Common myeloid progenitor, CD34-positive (primary cell): Measurements from ENCODE around the gene CLHC1.

ENCODE experiments used
- CTCF ChIA-PET: fragments of 350-600 bp; sonication (Branson Sonifier 250); formaldehyde crosslinking; loops from one replicate; lab custom pipeline; 2021; ENCODE audit warnings: antibody characterized with exemption; lab: Charles Lee
- POLR2A ChIA-PET: fragments of 350-600 bp; sonication (Branson Sonifier 250); formaldehyde crosslinking; loops from one replicate; lab custom pipeline; 2021; ENCODE audit warnings: antibody characterized with exemption; lab: Charles Lee
- DNase-seq, 3 donors: peaks; one replicate each; pipeline versions ENCODE4 v3.0.0 to v3.0.0-alpha.2; 2013
- H3K27ac ChIP-seq, 2 experiments: 1 replicate in 1 of 2; 2 replicates in 1 of 2; pipeline ENCODE4 v1.7.0; 2013; ENCODE audit warnings: inconsistent platforms in 2 of 2, low read length in 2 of 2, mild to moderate bottlenecking in 2 of 2, low read depth in 1 of 2, moderate library complexity in 1 of 2; ENCODE audit not compliant: severe bottlenecking in 2 of 2, insufficient read depth in 1 of 2, poor library complexity in 1 of 2
- H3K27me3 ChIP-seq, 5 experiments: replicated peaks in 2 of 5; 1 replicate in 3 of 5; 2 replicates in 2 of 5; pipeline versions ENCODE4 v1.6.1 to v1.7.0; 2013; ENCODE audit warnings: low read length in 4 of 5, mild to moderate bottlenecking in 2 of 5, moderate library complexity in 2 of 5, inconsistent platforms in 1 of 5; ENCODE audit not compliant: insufficient read depth in 5 of 5, control insufficient read depth in 4 of 5
- H3K36me3 ChIP-seq, 4 experiments: 1 replicate in 2 of 4; 2 replicates in 2 of 4; pipeline versions ENCODE4 v1.6.1 to v1.7.0; 2013; ENCODE audit warnings: low read length in 3 of 4, control low read depth in 1 of 4, mild to moderate bottlenecking in 1 of 4; ENCODE audit not compliant: control insufficient read depth in 4 of 4, insufficient read depth in 4 of 4
- H3K4me1 ChIP-seq, 4 experiments: 1 replicate in 3 of 4; 2 replicates in 1 of 4; pipeline versions ENCODE4 v1.6.1 to v1.7.1; 2013; ENCODE audit warnings: low read length in 3 of 4, mild to moderate bottlenecking in 3 of 4, control low read depth in 1 of 4, inconsistent platforms in 1 of 4, moderate library complexity in 1 of 4; ENCODE audit not compliant: control insufficient read depth in 4 of 4, insufficient read depth in 4 of 4; ENCODE audit errors: control extremely low read depth in 1 of 4
- H3K4me3 ChIP-seq, 7 experiments: 1 replicate in 4 of 7; 2 replicates in 3 of 7; pipeline versions ENCODE4 v1.5.1 to v1.7.0; 2013; ENCODE audit warnings: mild to moderate bottlenecking in 7 of 7, low read length in 6 of 7, moderate library complexity in 6 of 7, inconsistent platforms in 2 of 7, low read depth in 2 of 7, control low read depth in 1 of 7; ENCODE audit not compliant: insufficient read depth in 4 of 7, control insufficient read depth in 1 of 7; ENCODE audit errors: extremely low read depth in 1 of 7
- H3K9me3 ChIP-seq, 5 experiments: 1 replicate in 4 of 5; 2 replicates in 1 of 5; pipeline versions ENCODE4 v1.6.1 to v1.7.1; 2013; ENCODE audit warnings: low read length in 4 of 5, mild to moderate bottlenecking in 2 of 5, inconsistent platforms in 1 of 5, low read depth in 1 of 5, moderate library complexity in 1 of 5; ENCODE audit not compliant: control insufficient read depth in 4 of 5, insufficient read depth in 2 of 5; ENCODE audit errors: control extremely low read depth in 1 of 5
- WGBS: methylation state at CpG from one replicate; pipeline ENCODE4 v1.1.5; 2013; ENCODE audit not compliant: insufficient coverage; 5-methylcytosine and 5-hydroxymethylcytosine counted together

Gene CLHC1

GRCh38 chr2:55155206-55155605, 76.9 kb downstream of the CLHC1 start:
- CTCF ChIA-PET = no interaction called here
- Histone ChIP-seq H3K36me3 (no peaks in the 10 kb centered on the region), H3K4me3 (no peak overlapping the region), H3K4me1 (peaks cover 10 to 27% (median 19%) of the 10 kb centered on the region in 4 experiments), H3K27ac (no peak overlapping the region), H3K9me3 (no peaks in the 10 kb centered on the region), H3K27me3 (no peaks in the 10 kb centered on the region)
- POLR2A ChIA-PET = no interaction called here
- WGBS = 100% methylated on average over 2 of the region's 4 CpGs
- no peak for DNase-seq

- peaks cover 10 to 27% (median 19%) of the 10 kb centered on the region in 4 experiments for H3K4me1 ChIP-seq
- H3K27me3 ChIP-seq = no peaks in the 10 kb centered on the region
- no peak overlapping the region for H3K4me3 ChIP-seq
- WGBS = 100% methylated on average over 3 of the region's 3 CpGs
- H3K9me3 ChIP-seq = no peaks in the 10 kb centered on the region
- no peaks in the 10 kb centered on the region for H3K36me3 ChIP-seq
- DNase-seq = no peak
- CTCF ChIA-PET = interaction anchor here (1.0 kb wide), 1 partner anchor 152 kb away, joined by 4 read pairs; no protein-coding TSS in a partner anchor
- H3K27ac ChIP-seq = no peak overlapping the region
- POLR2A ChIA-PET = no interaction called here
Measured at GRCh38 chr2:55154525-55155030, 77.5 kb downstream of the CLHC1 start.

GRCh38 chr2:55153584-55154299, 78.4 kb downstream of the CLHC1 start:
- no peak for DNase-seq
- H3K4me1 ChIP-seq = peaks cover 4 to 19% (median 15%) of the 10 kb centered on the region in 4 experiments
- ChIA-PET POLR2A (no interaction called here), CTCF (interaction anchor here (1.0 to 1.4 kb wide), 4 partner anchors 12 to 151 kb away, joined by 3 to 6 read pairs (median 4); no protein-coding TSS in a partner anchor)
- H3K36me3 ChIP-seq = no peaks in the 10 kb centered on the region
- H3K4me3 ChIP-seq = no peak overlapping the region
- no peak overlapping the region for H3K27ac ChIP-seq
- H3K27me3 ChIP-seq = no peaks in the 10 kb centered on the region
- WGBS = 92% methylated on average over 8 of the region's 10 CpGs
- H3K9me3 ChIP-seq = no peaks in the 10 kb centered on the region

- H3K9me3 ChIP-seq = no peaks in the 10 kb centered on the region
- 93% methylated on average over 10 of the region's 14 CpGs for WGBS
- no peaks in the 10 kb centered on the region for H3K36me3 ChIP-seq
- no peak overlapping the region for H3K4me3 ChIP-seq
- ChIA-PET CTCF (interaction anchor here (1.0 to 3.7 kb wide), 5 partner anchors 11 to 99 kb away, joined by 3 to 14 read pairs (median 3); no protein-coding TSS in a partner anchor), POLR2A (no interaction called here)
- no peaks in the 10 kb centered on the region for H3K27me3 ChIP-seq
- H3K27ac ChIP-seq = no peak overlapping the region
- H3K4me1 ChIP-seq = peaks cover 0 to 12% (median 9%) of the 10 kb centered on the region in 4 experiments
- no peak for DNase-seq
Measured at GRCh38 chr2:55152475-55153412, 79.3 kb downstream of the CLHC1 start.

GRCh38 chr2:55151733-55152433, 80.2 kb downstream of the CLHC1 start:
- POLR2A ChIA-PET = no interaction called here

DNA sequence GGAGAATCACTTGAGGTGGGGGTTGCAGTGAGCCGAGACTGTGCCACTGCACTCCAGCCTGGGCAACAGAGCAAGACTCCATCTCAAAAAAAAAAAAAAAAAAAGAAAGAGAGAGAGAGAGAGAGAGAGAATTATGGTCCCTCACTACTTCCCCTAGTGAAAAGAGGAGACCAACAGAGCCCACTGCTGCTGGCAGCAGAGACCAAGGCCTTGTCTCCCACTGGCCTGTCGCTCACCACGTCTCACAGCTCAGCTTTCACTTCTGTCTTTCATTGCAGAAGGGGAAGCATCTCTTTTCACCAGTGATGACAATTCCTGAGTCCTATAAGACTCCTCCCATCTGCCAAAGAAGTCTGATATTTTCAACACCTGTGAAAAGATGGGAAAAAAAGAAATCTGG, 81.3 kb downstream of the CLHC1 start:
- Histone ChIP-seq H3K27me3 (no peaks in the 10 kb centered on the region), H3K36me3 (no peaks in the 10 kb centered on the region), H3K4me1 (peaks cover 0 to 5% (median 0%) of the 10 kb centered on the region in 4 experiments), H3K9me3 (no peaks in the 10 kb centered on the region), H3K4me3 (no peak overlapping the region), H3K27ac (no peak overlapping the region)
- POLR2A ChIA-PET = no interaction called here
- WGBS = 90% methylated on average over 2 of the region's 3 CpGs
- CTCF ChIA-PET = interaction anchor here (1.0 to 3.7 kb wide), 4 partner anchors 12 to 35 kb away, joined by 3 to 14 read pairs (median 4); no protein-coding TSS in a partner anchor
- DNase-seq = peak in 2 of 3 donors; percentile 48 to 62

More at GRCh38 chr2:55151733-55152433, 80.2 kb downstream of the CLHC1 start:
- H3K9me3 ChIP-seq = no peaks in the 10 kb centered on the region
- CTCF ChIA-PET = interaction anchor here (1.0 to 3.7 kb wide), 5 partner anchors 10 to 82 kb away, joined by 3 to 14 read pairs (median 5); no protein-coding TSS in a partner anchor
- H3K27ac ChIP-seq = no peak overlapping the region
- H3K4me1 ChIP-seq = peaks cover 0 to 5% (median 3%) of the 10 kb centered on the region in 4 experiments
- no peak overlapping the region for H3K4me3 ChIP-seq
- DNase-seq = no peak
- no peaks in the 10 kb centered on the region for H3K36me3 ChIP-seq
- no peaks in the 10 kb centered on the region for H3K27me3 ChIP-seq
